Astrocyte (in vitro differentiated cells and primary cell): ENCODE data around the gene PRKCE.

Experiments
- CTCF ChIP-seq: IDR thresholded peaks from 2 replicates; pipeline ENCODE4 v1.5.1; 2011; ENCODE audit warnings: low read depth, mild to moderate bottlenecking, inconsistent platforms, low read length, moderate library complexity; ENCODE audit not compliant: insufficient read depth
- EZH2 ChIP-seq: IDR thresholded peaks from 2 replicates; pipeline ENCODE4 v1.6.1; 2012; ENCODE audit warnings: mild to moderate bottlenecking, low read length, inconsistent platforms; ENCODE audit not compliant: insufficient read depth

- TF ChIP-seq CTCF (no peak), EZH2 (no peak)
These were observed 34.6 kb upstream of the PRKCE start for GRCh38 chr2:45616658-45617411.
